DMS114 treated with DMSO at 0.1 percent for 48 hours (cell line): ENCODE data around the gene ZNF536.

Experiments
- DNase-seq: peaks from one replicate; lab custom pipeline; 2025; ENCODE audit not compliant: unreplicated experiment; lab: John Stamatoyannopoulos, UW

The ZNF536 gene

DNA sequence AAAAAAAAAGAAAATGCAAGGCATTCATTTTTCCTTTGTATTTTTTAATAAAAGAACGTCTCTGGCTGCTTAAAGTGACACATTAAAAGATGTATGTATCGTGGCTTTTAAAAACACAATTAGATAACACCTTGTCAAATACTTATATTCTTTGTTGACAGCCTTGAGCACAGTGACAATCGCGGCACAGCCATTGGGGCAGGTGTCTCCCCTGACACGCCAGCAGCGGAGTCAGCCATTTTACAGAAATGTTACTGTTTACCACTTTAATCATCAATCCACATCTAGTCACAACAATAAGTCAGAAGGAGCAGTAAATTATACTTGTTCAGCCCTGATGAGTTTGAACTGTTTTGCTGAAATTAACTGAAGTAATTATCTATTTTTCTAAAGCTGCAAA lies 224.1 kb downstream of the ZNF536 start:
- DNase-seq = no peak

DNA sequence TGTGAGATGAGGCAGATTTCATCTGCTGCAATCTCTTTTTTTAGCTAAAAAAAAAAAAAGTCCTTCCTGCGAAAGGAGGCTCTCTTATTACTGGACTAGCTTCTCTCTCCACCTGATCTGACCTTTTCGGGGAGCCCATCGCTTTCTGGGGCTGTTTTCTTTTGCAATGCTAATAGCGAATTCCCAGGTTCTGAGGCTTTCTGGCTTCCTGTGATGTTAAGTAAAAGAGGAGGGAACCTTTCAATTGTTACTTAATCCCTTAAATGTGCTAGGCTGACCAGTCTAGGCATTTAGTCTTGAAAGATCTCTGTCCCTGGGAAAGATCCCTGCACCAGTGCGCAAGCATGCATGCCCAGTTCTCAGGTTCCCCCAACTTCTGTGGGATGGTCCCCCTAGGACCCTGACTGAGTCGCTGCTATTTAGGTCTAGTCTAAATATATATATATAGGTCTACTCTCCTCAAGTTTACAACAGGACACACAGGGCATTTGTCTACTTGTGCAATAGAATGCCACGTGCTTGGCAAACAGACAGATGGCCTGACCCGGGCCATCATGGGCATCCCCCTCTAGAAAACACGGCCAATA lies 224.7 kb downstream of the ZNF536 start:
- no peak for DNase-seq

DNA sequence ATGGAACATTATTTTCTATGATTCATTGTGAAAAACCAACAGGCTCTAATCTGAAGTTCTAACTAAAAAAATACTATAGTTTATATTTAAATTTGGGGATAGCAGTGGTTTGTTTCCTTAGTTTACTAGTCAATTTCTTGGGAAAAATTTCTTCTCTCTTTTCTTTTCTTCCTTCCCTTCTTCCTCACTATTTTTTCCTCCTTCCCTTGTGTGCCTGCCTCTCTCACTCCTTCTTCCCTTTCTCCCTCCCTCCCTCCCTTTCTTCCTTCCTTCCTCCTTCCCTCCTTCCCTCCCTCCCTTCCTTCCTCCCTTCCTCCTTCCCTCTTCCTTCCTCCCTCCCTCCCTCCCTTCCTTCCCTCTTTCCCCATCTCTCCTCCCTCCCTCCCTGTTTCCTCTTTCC lies 226.5 kb downstream of the ZNF536 start:
- no peak for DNase-seq

DNA sequence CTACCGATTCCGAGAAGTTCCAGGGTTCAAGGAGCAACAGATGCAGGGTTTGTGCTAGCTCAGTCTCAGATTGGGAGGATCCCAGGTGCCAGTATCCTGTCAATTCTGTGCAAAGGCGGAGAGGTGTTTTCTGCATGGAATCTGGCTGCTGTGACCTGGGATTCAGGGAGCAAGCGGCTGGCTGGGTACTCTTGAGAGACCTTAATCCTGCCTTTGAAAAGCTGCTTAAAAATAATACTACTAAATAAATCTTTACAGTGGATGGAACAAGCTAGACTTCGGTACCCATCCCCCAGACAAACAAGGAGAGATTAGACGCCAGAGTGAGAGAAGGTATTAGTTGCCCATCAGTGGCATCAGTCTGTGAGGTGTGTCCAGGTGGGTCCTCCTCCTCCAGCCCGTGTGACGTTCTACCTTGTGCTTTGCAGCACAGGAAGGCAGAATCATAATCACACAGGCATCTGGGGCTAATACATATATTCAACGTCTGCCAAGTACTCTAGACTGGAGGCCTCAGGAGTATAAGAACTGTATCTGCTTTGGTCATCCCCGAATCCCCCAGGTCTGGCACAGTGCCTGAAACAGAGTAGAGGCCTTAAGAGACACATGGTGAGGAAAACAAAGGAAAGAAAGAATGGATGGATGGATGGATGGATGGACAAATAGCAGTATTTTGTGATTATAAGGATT lies 230.6 kb downstream of the ZNF536 start:
- DNase-seq = no peak

DNA sequence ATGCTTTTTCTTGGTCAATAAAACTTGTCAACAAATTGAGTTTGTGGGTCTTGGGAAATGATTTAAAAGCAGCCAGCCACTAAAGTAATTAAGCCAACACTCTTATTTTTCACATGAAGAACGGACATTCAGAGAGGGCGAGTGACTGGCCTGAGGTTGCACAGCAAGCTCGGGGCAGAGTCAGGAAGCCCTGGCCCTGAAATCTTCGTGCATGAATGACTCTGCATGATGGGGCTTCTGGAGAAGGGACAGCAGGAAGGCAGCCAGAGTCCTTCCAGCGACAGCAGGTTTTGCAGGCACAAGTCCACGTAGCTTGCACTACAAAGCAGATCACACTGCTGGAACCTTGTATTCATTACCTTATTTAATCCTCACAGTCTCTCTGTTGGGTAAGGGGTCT lies 232.5 kb downstream of the ZNF536 start:
- no peak for DNase-seq

DNA sequence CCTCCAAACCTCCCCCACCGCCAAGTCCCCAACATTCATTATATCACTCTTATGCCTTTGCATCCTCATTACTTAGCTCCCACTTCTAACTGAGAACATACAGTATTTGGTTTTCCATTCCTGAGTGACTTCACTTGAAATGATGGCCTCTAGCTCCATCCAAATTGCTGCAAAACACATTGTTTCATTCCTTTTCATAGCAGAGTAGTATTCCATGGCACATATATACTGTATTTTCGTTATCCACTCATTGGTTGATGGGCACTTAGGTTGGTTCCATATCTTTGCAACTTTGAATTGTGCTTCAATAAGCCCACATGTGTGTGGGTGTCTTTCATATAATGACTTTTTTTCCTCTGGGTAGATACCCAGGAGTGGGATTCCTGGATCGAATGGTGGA lies 233.1 kb downstream of the ZNF536 start:
- no peak for DNase-seq

- DNase-seq = no peak
Measured at GRCh38 chr19:30606114-30607050, 234.2 kb downstream of the ZNF536 start.
